GM12878 (cell line): ENCODE results near the gene AKT3. TPM values are rescaled to one million over a fixed set of nuclear protein-coding genes. Genes with fewer than 3 reads are reported as not detected.

Source experiments
- ATAC-seq: fragments of 200-7000 bp; cut with Tn5 transposase; 3 replicates; pipeline ENCODE4 v1.9.1; 2020; ENCODE audit warnings: mild to moderate bottlenecking, moderate library complexity
- BruUV-seq: library from RNA; stranded (reverse); fragments of 400-500 nt; replicated peaks from 2 replicates; lab custom pipeline; 2021; lab: Mats Ljungman, UMichigan
- CTCF ChIA-PET: fragments of 300-600 bp; sonication (Branson Sonifier 250); formaldehyde crosslinking; extraction: SDS; loops from one replicate; lab custom pipeline; 2021; ENCODE audit warnings: inconsistent platforms; lab: Yijun Ruan, JAX
- POLR2A ChIA-PET: fragments of 350-600 bp; formaldehyde crosslinking; extraction: SDS; loops from one replicate; lab custom pipeline; 2021; ENCODE audit warnings: inconsistent platforms; lab: Charles Lee
- RAD21 ChIA-PET: fragments of 300-600 bp; sonication (Branson Sonifier 250); formaldehyde crosslinking; loops from one replicate; lab custom pipeline; 2023; ENCODE audit warnings: antibody characterized with exemption; ENCODE audit not compliant: unreplicated experiment; lab: Charles Lee
- SMC1A ChIA-PET: fragments of 300-600 bp; sonication (Branson Sonifier 250); formaldehyde crosslinking; loops from one replicate; lab custom pipeline; 2023; ENCODE audit not compliant: unreplicated experiment, uncharacterized antibody; lab: Charles Lee
- DNase-seq: peaks from one replicate; pipeline ENCODE4 v3.0.0-alpha.2; 2011; ENCODE audit warnings: low read depth, low spot score
- FAIRE-seq: peaks from 3 replicates; lab custom pipeline; 2011; peaks lifted over from hg19 to GRCh38; lab: Jason Lieb, UNC
- H2AFZ ChIP-seq: 2 replicates; pipeline ENCODE4 v1.6.0; 2011; ENCODE audit warnings: low read depth, low read length, control low read depth; ENCODE audit not compliant: control insufficient read depth
- H3K27ac ChIP-seq: 2 replicates; pipeline ENCODE4 v1.5.1; 2011; ENCODE audit warnings: control low read depth; ENCODE audit not compliant: control insufficient read depth, insufficient read depth
- H3K27me3 ChIP-seq, 2 experiments: replicated peaks in 1 of 2; 2 replicates each; pipeline versions ENCODE4 v1.6.0 to v1.6.1; 2011; ENCODE audit warnings: low read length in 1 of 2; ENCODE audit not compliant: control insufficient read depth in 2 of 2, insufficient read depth in 2 of 2
- H3K36me3 ChIP-seq, 2 experiments: 2 replicates each; pipeline ENCODE4 v1.5.1; 2011; ENCODE audit warnings: low read length in 1 of 2; ENCODE audit not compliant: control insufficient read depth in 2 of 2, insufficient read depth in 2 of 2
- H3K4me1 ChIP-seq: 2 replicates; pipeline ENCODE4 v1.6.1; 2011; ENCODE audit warnings: mild to moderate bottlenecking, low read length, moderate library complexity, mixed read lengths; ENCODE audit not compliant: control insufficient read depth, insufficient read depth
- H3K4me2 ChIP-seq: 2 replicates; pipeline ENCODE4 v1.6.0; 2011; ENCODE audit warnings: control low read depth; ENCODE audit not compliant: control insufficient read depth, insufficient read depth
- H3K4me3 ChIP-seq: fragments of 200-600 bp; sonication (generic); 2 replicates; pipeline ENCODE4 v1.5.1; 2016
- H3K79me2 ChIP-seq: 2 replicates; pipeline ENCODE4 v1.6.0; 2011; ENCODE audit warnings: low read length; ENCODE audit not compliant: control insufficient read depth, insufficient read depth
- H3K9ac ChIP-seq: 2 replicates; pipeline ENCODE4 v1.8.0; 2011; ENCODE audit warnings: low read length, control low read depth, mixed read lengths; ENCODE audit not compliant: control insufficient read depth, insufficient read depth
- H3K9me3 ChIP-seq: replicated peaks from 3 replicates; pipeline ENCODE4 v1.5.1; 2011; ENCODE audit warnings: mild to moderate bottlenecking, low read length; ENCODE audit not compliant: control insufficient read depth, insufficient read depth
- H4K20me1 ChIP-seq: 2 replicates; pipeline ENCODE4 v1.6.0; 2011; ENCODE audit not compliant: control insufficient read depth, insufficient read depth
- ASH2L ChIP-seq: fragments of 300-600, 200-600 bp; sonication (generic); IDR thresholded peaks from 2 replicates; pipeline ENCODE4 v1.6.1; 2017; ENCODE audit warnings: low read depth, mild to moderate bottlenecking, borderline replicate concordance
- EED ChIP-seq: sonication (generic); IDR thresholded peaks from 2 replicates; pipeline ENCODE4 v1.6.1; 2016; ENCODE audit warnings: antibody characterized with exemption, low read depth
- RB1 ChIP-seq: fragments of 450-650 bp; formaldehyde crosslinking; IDR thresholded peaks from 2 replicates; pipeline ENCODE4 v1.6.1; 2017; ENCODE audit warnings: mild to moderate bottlenecking, borderline replicate concordance
- SRF ChIP-seq, 2 experiments: IDR thresholded peaks; 2 replicates each; pipeline ENCODE4 v1.6.1; 2011; ENCODE audit warnings: low read depth in 2 of 2, low read length in 2 of 2, mild to moderate bottlenecking in 1 of 2, moderate library complexity in 1 of 2
- TCF12 ChIP-seq: IDR thresholded peaks from 2 replicates; pipeline ENCODE4 v1.6.1; 2011; ENCODE audit warnings: low read depth, mild to moderate bottlenecking, low read length
- YBX1 ChIP-seq: fragments of 450-650 bp; IDR thresholded peaks from 2 replicates; pipeline ENCODE4 v1.6.1; 2016; ENCODE audit warnings: antibody characterized with exemption
- WGBS: methylation state at CpG from one replicate; pipeline ENCODE4 v1.1.6; 2016; ENCODE audit warnings: low lambda C conversion rate; ENCODE audit not compliant: insufficient replicate concordance, insufficient coverage; ENCODE audit errors: missing lambda C conversion rate; 5-methylcytosine and 5-hydroxymethylcytosine counted together
- in situ Hi-C: fragments of 300-500 bp; cut with MboI; formaldehyde crosslinking; loops from 9 replicates; pipeline ENCODE4 v1.14.3; 2018; ENCODE audit warnings: mixed read lengths
- intact Hi-C: fragments of 100-400 bp; cut with micrococcal nuclease; formaldehyde crosslinking; loops from one replicate; pipeline ENCODE4 v1.14.2; 2022; ENCODE audit not compliant: unreplicated experiment
- polyA plus RNA-seq, 11 experiments: library from polyadenylated mRNA; depleted of rRNA in 4 of 11; unstranded in 6 of 11; stranded (reverse) in 5 of 11; fragments of >200 nt; fragmentation: Nextera tagmentation in 4 of 11; fragmentation: Illumina TruSeq in 1 of 11; extraction: Ambion mirVana in 4 of 11; extraction: Trizol in 1 of 11; gene quantifications; 1 replicate in 1 of 11; 2 replicates in 10 of 11; pipeline versions ENCODE4 v1.2.1 to v1.2.3, GENCODE V29; 2011 to 2016; ENCODE audit warnings: inconsistent platforms in 2 of 11, missing spikeins in 2 of 11, low read depth in 1 of 11
- total RNA-seq, 4 experiments: library from RNA; depleted of rRNA in 3 of 4; stranded (reverse); fragments of >200 nt in 3 of 4; fragmentation: Illumina TruSeq in 1 of 4; extraction: Trizol in 1 of 4; gene quantifications; 2 replicates each; pipeline versions ENCODE4 v1.2.1 to v1.2.3, GENCODE V29; 2013 to 2021

Gene AKT3
- total and polyA plus RNA-seq, 10 of the 15 experiments (the other 5 are each of a cell fraction or from before 2014, with no cell fraction given) = 0.03 to 0.56 (median 0.19) TPM

DNA sequence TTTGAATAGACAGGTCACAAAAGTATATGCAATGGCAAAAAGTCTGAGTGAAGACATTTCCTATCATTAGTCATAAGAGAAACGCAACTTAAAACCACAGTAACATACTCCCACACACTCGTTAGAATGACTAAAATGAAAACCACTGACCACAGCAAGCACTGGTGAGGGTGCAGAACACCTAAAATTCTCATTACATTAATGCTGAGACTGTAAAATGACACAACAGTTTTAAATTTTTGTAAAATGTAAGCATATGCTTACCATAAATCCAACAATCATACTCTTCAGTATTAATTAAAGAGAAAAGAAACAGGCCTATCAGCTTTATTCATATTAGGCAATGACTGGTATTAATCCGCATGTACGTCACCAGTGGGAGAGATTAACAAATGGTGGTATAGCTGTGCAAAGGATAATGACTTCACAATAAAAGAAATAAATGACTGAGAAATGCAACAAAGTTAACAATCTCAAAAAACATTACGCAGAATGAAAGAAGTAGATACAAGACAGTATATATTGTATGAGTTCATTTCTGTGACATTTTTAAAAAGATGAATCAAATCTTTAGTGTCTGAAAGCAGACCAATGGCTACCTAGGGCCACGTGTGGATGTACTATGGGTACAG, 253.5 kb downstream of the AKT3 start (continued):
- TF ChIP-seq EED = peak; percentile 95
- TF ChIP-seq, all 136 proteins: peak for 53

DNA sequence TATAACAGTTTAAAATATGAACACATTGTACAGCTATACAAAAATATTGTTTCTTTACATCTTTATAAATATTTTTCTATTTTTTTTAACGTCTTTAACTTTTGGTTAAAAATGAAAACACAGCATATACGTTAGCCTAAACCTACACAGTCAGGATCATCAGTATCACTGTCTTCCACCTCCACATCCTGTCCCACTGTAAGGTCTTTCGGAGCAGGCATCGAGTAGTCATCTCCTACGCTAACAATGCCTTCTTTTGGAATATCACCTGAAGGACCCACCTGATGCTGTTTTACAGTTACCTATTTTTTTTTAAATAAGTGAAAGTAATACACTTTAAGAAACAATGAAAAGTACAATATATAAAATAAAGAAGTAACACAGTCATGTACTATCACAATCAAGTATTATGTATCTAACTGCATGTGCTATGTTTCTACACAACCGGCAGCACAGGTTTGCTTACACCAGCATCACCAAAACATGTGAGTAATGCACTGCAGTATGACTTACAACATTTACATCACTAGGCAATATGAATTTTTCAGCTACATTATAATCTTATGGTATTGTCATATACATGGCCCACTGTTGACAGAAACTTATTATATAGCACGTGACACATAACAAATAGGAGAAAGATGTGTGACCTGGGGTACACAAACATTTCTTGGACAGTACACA, 254.4 kb downstream of the AKT3 start:
- Histone ChIP-seq H2AFZ (no peak overlapping the region), H3K4me3 (no peak overlapping the region), H3K36me3 (no peaks in the 10 kb centered on the region), H3K27ac (peak overlapping the region; percentile 43; the same call in 1 of the 2 replicates), H3K4me1 (peaks cover 14% of the 10 kb centered on the region; the same call in 1 of the 2 replicates), H3K79me2 (no peaks in the 10 kb centered on the region), H3K9ac (no peak overlapping the region), H3K4me2 (peak overlapping the region; percentile 54; the same call in 1 of the 2 replicates), H3K9me3 (no peaks in the 10 kb centered on the region; the same call in none of the 3 replicates), H4K20me1 (no peaks in the 10 kb centered on the region), H3K27me3 (no peaks in the 10 kb centered on the region)
- FAIRE-seq (no peak), DNase-seq (no peak), ATAC-seq (peak; percentile 40)
- intact Hi-C loops (loop anchor here (1.0 to 5.0 kb wide), 2 partner anchors 7 to 152 kb away; no protein-coding TSS in a partner anchor), in situ Hi-C loops (no loop called here)
- CTCF ChIA-PET = interaction anchor here (0.6 to 1.7 kb wide), 2 partner anchors 252 to 863 kb away, joined by 3 to 4 read pairs; no protein-coding TSS in a partner anchor
- SMC1A ChIA-PET = interaction anchor here (0.6 to 1.0 kb wide), 2 partner anchors 17 to 289 kb away, joined by 3 read pairs; no protein-coding TSS in a partner anchor
- no TSS peak for BruUV-seq
- 72% methylated on average over 7 of the region's 7 CpGs for WGBS
- TF ChIP-seq YBX1 (no peak), TCF12 (no peak), ASH2L (no peak), RB1 (no peak), SRF (IDR thresholded peaks at IDR 0.05; ENCODE audit: low read depth in 2 of 2, low read length in 2 of 2) (no peak)
- POLR2A ChIA-PET = no interaction called here
- RAD21 ChIA-PET = no interaction called here
